ENCODE data around the gene INPP5E. TPM values are rescaled to one million over a fixed set of nuclear protein-coding genes. Genes with fewer than 3 reads are reported as not detected.
"Not testable (repeated sequence)": the region's sequence is repeated elsewhere in the genome, so short reads cannot be mapped to it uniquely, and the experiment has no call there.

The INPP5E gene
- total RNA-seq, 1 experiment from 2014 or later = 18.3 TPM

GRCh38 chr9:136433849-136434579 lies 5.6 kb downstream of the INPP5E start:
- Histone ChIP-seq H3K36me3 (peaks cover 27% of the 10 kb centered on the region), H3K27me3 (no peaks in the 10 kb centered on the region), H3K4me3 (no peak overlapping the region), H3K27ac (no peak overlapping the region), H3K9me3 (replicated peaks) (no peaks in the 10 kb centered on the region), H3K4me1 (peaks cover 9% of the 10 kb centered on the region; the same call in 1 of the 2 replicates)
- no peak for DNase-seq

- Histone ChIP-seq H3K27ac (no peak overlapping the region), H3K4me1 (peaks cover 9% of the 10 kb centered on the region; the same call in 1 of the 2 replicates), H3K36me3 (peaks cover 32% of the 10 kb centered on the region), H3K9me3 (replicated peaks) (no peaks in the 10 kb centered on the region), H3K27me3 (no peaks in the 10 kb centered on the region), H3K4me3 (no peak overlapping the region)
- no peak for DNase-seq
These were observed 6.5 kb downstream of the INPP5E start for GRCh38 chr9:136433043-136433715.

GRCh38 chr9:136432591-136432990 lies 7.1 kb downstream of the INPP5E start:
- DNase-seq = no peak
- H3K36me3 ChIP-seq = peaks cover 35% of the 10 kb centered on the region

GRCh38 chr9:136431782-136432350 lies 7.8 kb downstream of the INPP5E start:
- peaks cover 32% of the 10 kb centered on the region for H3K36me3 ChIP-seq
- no peaks in the 10 kb centered on the region for H3K4me1 ChIP-seq
- no peak for DNase-seq

More at GRCh38 chr9:136432591-136432990, 7.1 kb downstream of the INPP5E start:
- Histone ChIP-seq H3K27me3 (no peaks in the 10 kb centered on the region), H3K27ac (no peak overlapping the region), H3K4me1 (peaks cover 3% of the 10 kb centered on the region; the same call in 1 of the 2 replicates), H3K4me3 (no peak overlapping the region), H3K9me3 (replicated peaks) (no peaks in the 10 kb centered on the region)

GRCh38 chr9:136430588-136431234 lies 8.9 kb downstream of the INPP5E start:
- Histone ChIP-seq H3K4me3 (no peak overlapping the region), H3K27me3 (no peaks in the 10 kb centered on the region), H3K36me3 (peaks cover 38% of the 10 kb centered on the region), H3K9me3 (replicated peaks) (no peaks in the 10 kb centered on the region), H3K27ac (no peak overlapping the region), H3K4me1 (no peaks in the 10 kb centered on the region)
- no peak for DNase-seq

More at GRCh38 chr9:136431782-136432350, 7.8 kb downstream of the INPP5E start:
- no peak overlapping the region for H3K4me3 ChIP-seq
- no peak overlapping the region for H3K27ac ChIP-seq
- H3K27me3 ChIP-seq = no peaks in the 10 kb centered on the region
- H3K9me3 ChIP-seq (replicated peaks) = no peaks in the 10 kb centered on the region

- Histone ChIP-seq H3K4me3 (no peak overlapping the region), H3K27ac (no peak overlapping the region), H3K4me1 (no peaks in the 10 kb centered on the region), H3K9me3 (replicated peaks) (no peaks in the 10 kb centered on the region), H3K27me3 (no peaks in the 10 kb centered on the region), H3K36me3 (peaks cover 41% of the 10 kb centered on the region)
- no peak for DNase-seq
These were observed 9.8 kb downstream of the INPP5E start for GRCh38 chr9:136429683-136430491.

- H3K27ac ChIP-seq = no peak overlapping the region
- no peak overlapping the region for H3K4me3 ChIP-seq
- H3K4me1 ChIP-seq = no peaks in the 10 kb centered on the region
- no peak for DNase-seq
- peaks cover 46% of the 10 kb centered on the region for H3K36me3 ChIP-seq
- H3K9me3 ChIP-seq (replicated peaks) = no peaks in the 10 kb centered on the region
- no peaks in the 10 kb centered on the region for H3K27me3 ChIP-seq
These were observed 10.5 kb downstream of the INPP5E start for GRCh38 chr9:136429075-136429628.

- no peak overlapping the region for H3K4me3 ChIP-seq
- H3K9me3 ChIP-seq (replicated peaks) = no peaks in the 10 kb centered on the region
- H3K4me1 ChIP-seq = no peaks in the 10 kb centered on the region
- no peak for DNase-seq
- peaks cover 59% of the 10 kb centered on the region for H3K36me3 ChIP-seq
- no peak overlapping the region for H3K27ac ChIP-seq
- no peaks in the 10 kb centered on the region for H3K27me3 ChIP-seq
These were observed 12.9 kb downstream of the INPP5E start for GRCh38 chr9:136426787-136427186.

GRCh38 chr9:136425367-136425766 lies 14.3 kb downstream of the INPP5E start:
- H3K4me3 ChIP-seq; H3K27ac ChIP-seq; H3K9me3 ChIP-seq (replicated peaks); DNase-seq; H3K4me1 ChIP-seq; H3K27me3 ChIP-seq: not testable (repeated sequence)
- H3K36me3 ChIP-seq = peaks cover 68% of the 10 kb centered on the region

- Histone ChIP-seq H3K4me1 (no peaks in the 10 kb centered on the region), H3K4me3 (no peak overlapping the region), H3K27me3 (no peaks in the 10 kb centered on the region), H3K27ac (no peak overlapping the region), H3K36me3 (peaks cover 69% of the 10 kb centered on the region), H3K9me3 (replicated peaks) (no peaks in the 10 kb centered on the region)
- DNase-seq = no peak
These were observed 14.8 kb downstream of the INPP5E start for GRCh38 chr9:136424750-136425362.

GRCh38 chr9:136423432-136424146 lies 16.1 kb downstream of the INPP5E start:
- Histone ChIP-seq H3K27ac (no peak overlapping the region), H3K9me3 (replicated peaks) (no peaks in the 10 kb centered on the region), H3K4me3 (no peak overlapping the region), H3K36me3 (peaks cover 71% of the 10 kb centered on the region), H3K27me3 (no peaks in the 10 kb centered on the region), H3K4me1 (no peaks in the 10 kb centered on the region)
- no peak for DNase-seq

GRCh38 chr9:136422876-136423275 lies 16.8 kb downstream of the INPP5E start:
- H3K36me3 ChIP-seq = peaks cover 78% of the 10 kb centered on the region
- H3K27ac ChIP-seq = no peak overlapping the region
- no peak for DNase-seq
- no peak overlapping the region for H3K4me3 ChIP-seq
- H3K4me1 ChIP-seq = no peaks in the 10 kb centered on the region
- H3K9me3 ChIP-seq (replicated peaks) = no peaks in the 10 kb centered on the region
- no peaks in the 10 kb centered on the region for H3K27me3 ChIP-seq

GRCh38 chr9:136421791-136422190 lies 17.9 kb downstream of the INPP5E start:
- Histone ChIP-seq H3K4me1 (no peaks in the 10 kb centered on the region), H3K27ac (no peak overlapping the region), H3K9me3 (replicated peaks) (no peaks in the 10 kb centered on the region), H3K27me3 (no peaks in the 10 kb centered on the region), H3K4me3 (no peak overlapping the region), H3K36me3 (peaks cover 84% of the 10 kb centered on the region)
- no peak for DNase-seq
